Common myeloid progenitor, CD34-positive (primary cell): Measurements from ENCODE around the gene PTPA.

Experiments used
- CTCF ChIA-PET: fragments of 350-600 bp; sonication (Branson Sonifier 250); formaldehyde crosslinking; loops from one replicate; lab custom pipeline; 2021; ENCODE audit warnings: antibody characterized with exemption; lab: Charles Lee
- POLR2A ChIA-PET: fragments of 350-600 bp; sonication (Branson Sonifier 250); formaldehyde crosslinking; loops from one replicate; lab custom pipeline; 2021; ENCODE audit warnings: antibody characterized with exemption; lab: Charles Lee
- DNase-seq, 3 donors: peaks; one replicate each; pipeline versions ENCODE4 v3.0.0 to v3.0.0-alpha.2; 2013
- H3K27ac ChIP-seq, 2 experiments: 1 replicate in 1 of 2; 2 replicates in 1 of 2; pipeline ENCODE4 v1.7.0; 2013; ENCODE audit warnings: inconsistent platforms in 2 of 2, low read length in 2 of 2, mild to moderate bottlenecking in 2 of 2, low read depth in 1 of 2, moderate library complexity in 1 of 2; ENCODE audit not compliant: severe bottlenecking in 2 of 2, insufficient read depth in 1 of 2, poor library complexity in 1 of 2
- H3K27me3 ChIP-seq, 5 experiments: replicated peaks in 2 of 5; 1 replicate in 3 of 5; 2 replicates in 2 of 5; pipeline versions ENCODE4 v1.6.1 to v1.7.0; 2013; ENCODE audit warnings: low read length in 4 of 5, mild to moderate bottlenecking in 2 of 5, moderate library complexity in 2 of 5, inconsistent platforms in 1 of 5; ENCODE audit not compliant: insufficient read depth in 5 of 5, control insufficient read depth in 4 of 5
- H3K36me3 ChIP-seq, 4 experiments: 1 replicate in 2 of 4; 2 replicates in 2 of 4; pipeline versions ENCODE4 v1.6.1 to v1.7.0; 2013; ENCODE audit warnings: low read length in 3 of 4, control low read depth in 1 of 4, mild to moderate bottlenecking in 1 of 4; ENCODE audit not compliant: control insufficient read depth in 4 of 4, insufficient read depth in 4 of 4
- H3K4me1 ChIP-seq, 4 experiments: 1 replicate in 3 of 4; 2 replicates in 1 of 4; pipeline versions ENCODE4 v1.6.1 to v1.7.1; 2013; ENCODE audit warnings: low read length in 3 of 4, mild to moderate bottlenecking in 3 of 4, control low read depth in 1 of 4, inconsistent platforms in 1 of 4, moderate library complexity in 1 of 4; ENCODE audit not compliant: control insufficient read depth in 4 of 4, insufficient read depth in 4 of 4; ENCODE audit errors: control extremely low read depth in 1 of 4
- H3K4me3 ChIP-seq, 7 experiments: 1 replicate in 4 of 7; 2 replicates in 3 of 7; pipeline versions ENCODE4 v1.5.1 to v1.7.0; 2013; ENCODE audit warnings: mild to moderate bottlenecking in 7 of 7, low read length in 6 of 7, moderate library complexity in 6 of 7, inconsistent platforms in 2 of 7, low read depth in 2 of 7, control low read depth in 1 of 7; ENCODE audit not compliant: insufficient read depth in 4 of 7, control insufficient read depth in 1 of 7; ENCODE audit errors: extremely low read depth in 1 of 7
- H3K9me3 ChIP-seq, 5 experiments: 1 replicate in 4 of 5; 2 replicates in 1 of 5; pipeline versions ENCODE4 v1.6.1 to v1.7.1; 2013; ENCODE audit warnings: low read length in 4 of 5, mild to moderate bottlenecking in 2 of 5, inconsistent platforms in 1 of 5, low read depth in 1 of 5, moderate library complexity in 1 of 5; ENCODE audit not compliant: control insufficient read depth in 4 of 5, insufficient read depth in 2 of 5; ENCODE audit errors: control extremely low read depth in 1 of 5
- WGBS: methylation state at CpG from one replicate; pipeline ENCODE4 v1.1.5; 2013; ENCODE audit not compliant: insufficient coverage; 5-methylcytosine and 5-hydroxymethylcytosine counted together

PTPA gene

DNA sequence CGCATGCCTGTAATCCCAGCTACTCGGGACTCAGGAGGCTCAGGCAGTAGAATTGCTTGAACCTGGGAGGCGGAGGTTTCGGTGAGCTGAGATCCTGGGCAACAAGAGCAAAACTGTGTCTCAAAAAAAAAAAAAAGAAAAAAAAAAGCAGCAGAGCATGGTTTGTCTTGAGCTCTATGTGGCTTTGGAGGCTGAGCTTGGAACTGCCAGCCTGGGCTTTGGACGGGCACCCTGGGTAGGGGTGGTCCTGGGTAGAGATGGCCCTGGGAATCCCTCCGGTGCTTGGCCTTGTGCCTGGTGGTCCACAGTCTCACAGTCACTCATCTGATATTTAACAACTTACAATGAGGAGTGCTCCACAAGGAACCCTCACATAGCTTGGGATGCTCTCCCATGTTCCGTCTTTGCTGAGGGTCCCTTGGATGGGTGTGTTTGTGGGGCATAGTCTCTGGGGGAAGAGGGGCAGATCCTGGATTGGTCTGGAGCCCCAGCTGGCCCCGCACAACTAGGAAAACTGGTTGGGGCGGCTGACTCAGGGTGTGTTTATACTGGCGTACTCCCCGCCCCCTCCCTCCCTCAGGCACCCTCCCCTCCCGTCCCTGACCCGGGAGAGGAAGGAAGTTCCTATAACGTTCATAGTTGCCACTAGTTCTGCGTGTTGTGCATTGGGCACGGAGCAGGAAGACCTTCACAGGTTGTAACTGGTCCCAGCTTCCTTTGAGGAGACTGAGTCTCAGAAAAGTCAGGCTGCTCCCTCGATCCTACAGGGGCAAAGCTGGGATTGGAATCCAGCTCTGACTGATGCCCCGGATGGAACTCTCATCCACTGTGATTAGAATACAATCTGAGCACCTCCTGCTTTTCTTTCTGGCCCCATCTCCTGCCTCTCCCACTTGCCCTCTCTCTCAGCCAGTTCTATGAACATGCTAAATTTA lies 55.7 kb downstream of the PTPA start:
- Histone ChIP-seq H3K36me3 (no peaks in the 10 kb centered on the region), H3K4me3 (peak overlapping the region in 5 of 7 experiments; percentile 42 to 63 (median 51)), H3K4me1 (peaks cover 4 to 58% (median 37%) of the 10 kb centered on the region in 4 experiments), H3K27ac (peak overlapping the region; percentile 54 to 69), H3K9me3 (no peaks in the 10 kb centered on the region), H3K27me3 (no peaks in the 10 kb centered on the region)
- WGBS, result 41% methylated on average over 7 of the region's 18 CpGs
- DNase-seq, result peak; percentile 58 to 67 (median 59)
- ChIA-PET POLR2A (interaction anchor here (0.5 to 1.5 kb wide), 4 partner anchors 10 to 458 kb away, joined by 3 to 10 read pairs (median 4); no protein-coding TSS in a partner anchor), CTCF (interaction anchor here (0.6 to 3.0 kb wide), 8 partner anchors 10 to 381 kb away, joined by 3 to 18 read pairs (median 4); no protein-coding TSS in a partner anchor)

DNA sequence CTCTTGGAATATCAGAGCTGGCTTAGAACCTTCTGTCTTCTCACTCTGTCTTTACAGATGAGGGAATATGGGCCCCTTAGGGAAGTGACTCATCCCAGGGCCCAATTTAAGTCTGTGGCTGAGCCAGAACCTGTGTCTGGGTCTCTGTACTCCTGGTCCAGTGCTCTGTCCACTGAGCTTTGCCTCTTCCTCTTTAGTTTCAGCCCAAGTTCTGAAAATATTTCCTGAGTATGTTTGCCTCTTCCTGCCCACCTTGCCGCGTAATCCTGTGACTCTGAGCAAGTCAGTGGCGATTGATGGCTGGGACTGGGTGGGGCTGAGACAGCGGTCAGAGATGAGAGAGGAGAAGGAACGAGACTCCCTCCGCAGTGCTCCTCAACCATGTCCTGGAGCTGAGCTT lies 59.0 kb downstream of the PTPA start:
- Histone ChIP-seq H3K27me3 (no peaks in the 10 kb centered on the region), H3K9me3 (no peaks in the 10 kb centered on the region), H3K27ac (no peak overlapping the region), H3K36me3 (no peaks in the 10 kb centered on the region), H3K4me1 (peaks cover 4 to 64% (median 54%) of the 10 kb centered on the region in 4 experiments), H3K4me3 (no peak overlapping the region)
- ChIA-PET POLR2A (no interaction called here), CTCF (interaction anchor here (1.2 to 8.0 kb wide), 4 partner anchors 11 to 441 kb away, joined by 3 to 46 read pairs (median 24); no protein-coding TSS in a partner anchor)
- DNase-seq, result peak in 2 of 3 donors; percentile 38 to 51
- 37% methylated on average over 4 of the region's 6 CpGs for WGBS

GRCh38 chr9:129171993-129172751 lies 61.0 kb downstream of the PTPA start:
- CTCF ChIA-PET, result interaction anchor here (0.7 to 8.0 kb wide), 16 partner anchors 9 to 467 kb away, joined by 3 to 46 read pairs (median 5); partner anchors contain the start of gene NTMT1
- Histone ChIP-seq H3K4me3 (no peak overlapping the region), H3K9me3 (no peaks in the 10 kb centered on the region), H3K27me3 (no peaks in the 10 kb centered on the region), H3K27ac (no peak overlapping the region), H3K36me3 (no peaks in the 10 kb centered on the region), H3K4me1 (peaks cover 2 to 72% (median 53%) of the 10 kb centered on the region in 4 experiments)
- POLR2A ChIA-PET, result interaction anchor here (0.6 kb wide), 2 partner anchors 317 to 437 kb away, joined by 3 read pairs; no protein-coding TSS in a partner anchor
- 93% methylated on average over 7 of the region's 7 CpGs for WGBS
- no peak for DNase-seq

GRCh38 chr9:129172816-129173215 lies 61.6 kb downstream of the PTPA start:
- H3K27ac ChIP-seq, result no peak overlapping the region
- no peaks in the 10 kb centered on the region for H3K27me3 ChIP-seq
- no peaks in the 10 kb centered on the region for H3K36me3 ChIP-seq
- H3K4me3 ChIP-seq, result no peak overlapping the region
- ChIA-PET CTCF (interaction anchor here (1.0 to 8.0 kb wide), 15 partner anchors 12 to 466 kb away, joined by 3 to 46 read pairs (median 5); partner anchors contain the start of gene NTMT1), POLR2A (no interaction called here)
- no peak for DNase-seq
- 66% methylated on average over 4 of the region's 5 CpGs for WGBS
- H3K4me1 ChIP-seq, result peaks cover 2 to 67% (median 48%) of the 10 kb centered on the region in 4 experiments
- no peaks in the 10 kb centered on the region for H3K9me3 ChIP-seq

- CTCF ChIA-PET, result interaction anchor here (0.8 to 8.0 kb wide), 26 partner anchors 8 to 466 kb away, joined by 3 to 46 read pairs (median 5); partner anchors contain the start of genes C9orf50 and NTMT1
- no peaks in the 10 kb centered on the region for H3K9me3 ChIP-seq
- H3K27me3 ChIP-seq, result no peaks in the 10 kb centered on the region
- peak overlapping the region in 6 of 7 experiments; percentile 69 to 89 (median 78) for H3K4me3 ChIP-seq
- no peak for DNase-seq
- no peak overlapping the region for H3K27ac ChIP-seq
- WGBS, result 19% methylated on average over 18 of the region's 29 CpGs
- peaks cover 2 to 65% (median 46%) of the 10 kb centered on the region in 4 experiments for H3K4me1 ChIP-seq
- POLR2A ChIA-PET, result interaction anchor here (0.8 to 2.0 kb wide), 5 partner anchors 31 to 451 kb away, joined by 3 to 9 read pairs (median 4); no protein-coding TSS in a partner anchor
- no peaks in the 10 kb centered on the region for H3K36me3 ChIP-seq
Observed at GRCh38 chr9:129173296-129174101, 62.3 kb downstream of the PTPA start.
